GOT3 (cell line): ENCODE data around the gene AK4.
A peak's percentile ranks its signal among the peaks of the same experiment; 100 is the strongest.

Experiments
- DNase-seq: peaks from one replicate; lab custom pipeline; 2025; ENCODE audit warnings: mixed read lengths; lab: John Stamatoyannopoulos, UW

AK4 gene

DNA sequence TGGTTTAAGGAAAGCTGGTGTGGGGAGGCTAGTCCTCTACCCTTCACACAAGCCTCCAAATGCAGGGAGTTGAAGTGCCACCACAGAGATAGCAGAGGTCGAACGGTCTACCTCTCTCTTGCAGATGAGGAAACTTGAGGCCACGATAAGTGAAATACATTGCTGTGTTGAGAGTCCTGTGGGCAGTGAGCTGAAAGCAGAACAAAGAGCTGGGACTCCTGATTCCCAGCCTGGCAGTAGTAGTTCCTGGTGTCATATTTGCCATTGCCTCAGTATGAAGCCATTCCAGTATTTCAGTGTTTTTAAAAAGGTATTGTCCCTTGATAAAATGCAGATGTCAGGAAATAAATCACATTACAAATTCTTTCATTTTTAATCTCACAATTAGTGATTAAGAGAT is 28.6 kb downstream of the AK4 start:
- DNase-seq, result no peak

GRCh38 chr1:65177457-65177856 is 29.5 kb downstream of the AK4 start:
- DNase-seq, result no peak

- DNase-seq, result no peak
Observed at GRCh38 chr1:65178235-65178634, 30.2 kb downstream of the AK4 start.

DNA sequence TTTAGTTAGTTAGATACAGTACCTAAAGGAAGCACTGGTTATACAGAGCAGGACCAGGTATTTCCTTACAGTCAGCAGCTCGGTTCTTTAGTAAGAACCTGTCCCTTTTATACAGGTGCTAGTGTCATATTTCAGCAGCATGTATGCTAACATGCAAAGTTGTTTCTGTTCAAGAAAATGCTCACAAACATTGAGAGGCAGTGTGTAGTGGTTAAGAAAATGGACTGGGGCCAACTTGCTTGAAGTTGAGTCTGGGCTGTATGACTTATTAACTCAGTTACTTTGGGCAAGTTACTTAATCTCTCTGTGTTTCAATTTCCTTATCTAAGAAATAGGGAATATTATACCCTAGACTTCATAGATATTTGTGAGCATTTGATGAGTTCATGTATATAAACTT is 31.1 kb downstream of the AK4 start:
- no peak for DNase-seq

DNA sequence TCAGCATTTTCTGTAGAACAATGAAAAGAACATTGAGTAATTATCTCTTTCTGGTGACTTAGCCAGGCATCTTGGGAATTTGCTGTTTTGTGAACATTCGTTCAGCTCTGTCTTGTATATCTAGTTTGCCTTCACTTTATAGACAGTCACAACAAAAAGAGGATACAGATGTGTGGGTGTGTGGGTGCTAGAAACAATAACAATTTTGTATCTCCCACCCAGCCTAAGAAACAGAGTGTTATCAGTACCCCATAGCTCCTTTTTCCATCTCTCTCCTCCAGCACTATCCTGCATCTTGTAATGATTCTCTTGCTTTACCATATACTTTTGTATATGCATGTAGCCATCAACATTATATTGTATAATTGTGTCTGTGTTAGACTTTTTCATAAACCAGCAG is 33.0 kb downstream of the AK4 start:
- no peak for DNase-seq

GRCh38 chr1:65182658-65183268 is 34.8 kb downstream of the AK4 start:
- DNase-seq, result no peak

DNA sequence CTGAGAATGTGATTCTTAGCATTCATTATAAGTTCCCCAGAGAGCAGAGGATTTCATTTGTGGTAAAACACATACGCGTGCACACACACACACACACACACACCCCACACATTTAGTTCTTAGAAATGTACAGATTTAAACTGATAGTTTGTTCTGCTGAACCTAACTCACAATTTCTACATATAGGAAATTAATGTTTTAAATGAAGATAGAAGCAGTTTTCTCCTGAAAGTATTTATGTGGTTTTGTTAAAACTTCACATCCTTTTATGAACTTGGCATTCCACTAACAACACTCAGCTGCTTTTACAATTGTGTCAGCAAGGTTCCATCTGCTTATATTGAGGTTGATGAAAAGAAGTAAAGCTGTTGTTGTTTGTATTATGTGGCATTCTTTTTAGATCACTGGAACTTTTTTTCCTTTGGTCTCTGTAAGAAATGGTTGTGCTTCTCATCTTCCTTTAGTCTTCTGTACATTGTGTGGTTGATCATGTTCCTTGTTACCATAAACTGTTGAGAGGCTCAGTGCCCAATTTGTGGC is 41.6 kb downstream of the AK4 start:
- no peak for DNase-seq

- DNase-seq, result no peak
Observed at GRCh38 chr1:65190229-65190628, 42.2 kb downstream of the AK4 start.

DNA sequence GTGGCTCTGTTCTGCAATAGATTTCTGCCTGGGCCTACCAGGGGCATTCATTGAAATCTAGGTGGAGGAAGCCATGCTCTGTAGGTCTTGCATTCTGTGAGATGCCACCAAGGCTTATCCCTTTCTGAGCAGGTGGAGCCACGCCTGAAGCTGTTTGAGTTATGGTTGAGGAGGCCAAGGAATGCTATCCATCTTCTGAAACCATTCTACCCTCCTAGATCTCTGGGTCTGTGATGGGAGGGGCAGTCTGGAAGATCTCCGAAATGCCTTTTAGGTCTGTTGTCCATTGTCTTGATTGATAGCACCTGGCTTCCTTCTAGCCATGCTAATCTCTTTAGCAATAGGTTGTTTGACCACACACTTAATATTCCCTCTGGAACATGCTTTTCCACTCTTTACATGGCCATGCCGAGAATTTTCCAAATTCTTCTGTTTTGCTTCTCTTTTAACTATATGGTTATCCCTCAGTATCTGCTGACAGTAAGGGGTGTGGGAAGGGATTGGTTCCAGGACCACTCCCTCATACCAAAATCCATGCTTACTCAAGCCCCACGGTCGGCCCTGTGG is 45.2 kb downstream of the AK4 start:
- DNase-seq, result no peak

- DNase-seq, result peak; percentile 41
Observed at GRCh38 chr1:65195495-65196417, 47.8 kb downstream of the AK4 start.

DNA sequence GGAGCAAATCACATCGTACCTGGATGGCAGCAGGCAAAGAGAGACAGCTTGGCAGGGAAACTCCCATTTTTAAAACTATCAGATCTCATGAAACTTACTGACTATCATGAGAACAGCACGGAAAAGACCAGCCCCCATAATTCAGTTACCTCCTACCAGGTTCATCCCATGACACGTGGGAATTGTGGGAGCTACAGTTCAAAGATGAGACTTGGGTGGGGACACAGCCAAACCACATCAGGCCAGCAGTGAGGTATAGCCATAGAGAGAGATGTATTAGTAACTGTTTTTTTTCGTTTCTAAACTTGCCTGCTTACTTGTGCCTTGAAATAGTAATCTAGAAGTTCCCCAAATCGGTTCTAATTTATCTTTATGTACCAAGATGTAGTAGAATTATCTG is 48.9 kb downstream of the AK4 start:
- DNase-seq, result no peak

GRCh38 chr1:65197636-65198035 is 49.6 kb downstream of the AK4 start:
- DNase-seq, result no peak

GRCh38 chr1:65198096-65198495 is 50.1 kb downstream of the AK4 start:
- DNase-seq, result no peak

DNA sequence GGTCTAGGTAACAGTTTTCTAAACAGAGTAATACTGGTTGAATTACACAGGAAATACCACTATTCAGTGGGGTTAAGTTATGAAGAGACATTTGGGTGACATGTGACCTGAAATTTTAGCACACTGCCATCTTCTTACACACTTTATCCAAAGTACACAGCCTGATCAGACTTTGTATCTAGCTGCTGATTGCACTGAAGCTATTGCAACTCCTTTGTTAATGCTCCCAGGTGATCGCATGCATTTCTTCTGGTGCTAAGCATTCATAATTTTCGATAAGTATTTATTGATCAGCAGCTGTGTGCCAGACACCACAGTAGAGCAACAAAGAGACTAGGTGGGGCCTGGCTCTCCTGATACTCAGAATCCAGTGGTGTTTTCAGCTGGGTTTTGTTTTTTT is 52.4 kb downstream of the AK4 start:
- no peak for DNase-seq

GRCh38 chr1:65206836-65207235 is 58.8 kb downstream of the AK4 start:
- no peak for DNase-seq

- no peak for DNase-seq
Observed at GRCh38 chr1:65207317-65207716, 59.3 kb downstream of the AK4 start.

DNA sequence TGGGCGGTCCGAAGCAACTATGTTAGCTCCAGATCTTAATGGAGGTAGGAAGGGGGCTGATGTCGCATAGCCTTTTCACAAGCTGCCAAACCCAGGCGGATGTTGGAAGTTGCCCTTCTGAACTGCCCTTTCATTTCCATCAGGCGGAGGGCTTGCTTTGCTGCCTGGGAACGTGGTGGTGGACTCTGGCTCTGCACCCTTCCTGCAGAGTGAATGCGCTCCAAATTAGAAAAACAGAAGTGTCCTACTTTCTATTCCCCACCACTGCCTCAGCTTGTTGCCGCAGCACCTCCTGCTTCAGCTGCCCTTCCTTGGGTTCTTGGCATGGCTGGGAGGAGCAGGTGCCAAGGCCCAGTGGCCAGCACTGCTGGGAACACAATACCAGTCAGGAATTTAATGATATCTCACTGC is 60.6 kb downstream of the AK4 start:
- DNase-seq, result no peak

DNA sequence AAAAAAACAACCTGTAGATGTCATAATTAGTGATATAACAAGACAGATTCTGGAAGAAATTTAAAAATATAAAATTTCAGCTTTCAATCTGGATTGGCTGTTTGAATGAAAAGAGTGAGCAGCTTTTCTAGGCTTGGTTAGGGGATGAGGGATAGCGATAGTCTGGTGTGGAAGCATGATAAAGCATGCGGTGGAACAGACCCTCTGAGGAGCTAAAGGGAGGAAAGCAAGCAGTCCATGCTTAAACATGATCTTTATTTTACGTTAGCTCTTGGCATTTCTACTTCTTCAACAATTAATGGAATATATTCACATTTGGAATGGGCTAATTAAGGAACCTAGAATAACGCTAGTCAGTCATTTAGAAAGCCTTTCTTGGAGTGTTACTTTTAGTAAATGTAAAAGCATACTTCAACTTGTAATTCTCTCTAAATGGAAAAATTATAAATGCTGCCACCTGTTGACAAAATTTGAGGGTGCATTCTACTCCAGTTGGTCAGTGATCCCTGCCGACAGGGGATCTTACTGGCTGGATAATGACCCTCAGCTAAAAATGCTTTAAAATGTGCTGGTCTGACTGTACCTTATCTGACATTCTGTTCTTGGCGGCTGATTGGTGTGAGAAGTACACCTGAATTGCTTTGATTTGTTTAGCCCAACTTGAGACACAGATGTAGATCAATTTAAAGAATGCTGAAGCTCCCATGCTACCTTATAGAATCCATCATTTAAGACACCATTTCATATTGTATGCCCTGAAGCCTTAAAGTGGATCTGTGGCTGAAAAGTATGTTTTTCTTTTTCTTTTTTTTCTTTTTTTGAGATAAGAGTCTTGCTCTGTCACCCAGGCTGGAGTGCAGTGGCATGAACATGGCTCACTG is 61.2 kb downstream of the AK4 start:
- DNase-seq, result no peak

- DNase-seq, result no peak
Observed at GRCh38 chr1:65210325-65210724, 62.3 kb downstream of the AK4 start.

GRCh38 chr1:65211331-65211730 is 63.3 kb downstream of the AK4 start:
- DNase-seq, result no peak

- no peak for DNase-seq
Observed at GRCh38 chr1:65213271-65214023, 65.4 kb downstream of the AK4 start.
